ENCODE results near the gene PSMD5.
A peak's percentile ranks its signal among the peaks of the same experiment; 100 is the strongest.

The PSMD5 gene

GRCh38 chr9:120842685-120843485, at the start of gene PSMD5:
Gene PSMD5, minus strand, starts transcription at chr9:120842922. Its CDS starts 13 bp downstream, at chr9:120842909.
- DNase-seq (ENCODE audit: low spot score): peak; percentile 95

DNA sequence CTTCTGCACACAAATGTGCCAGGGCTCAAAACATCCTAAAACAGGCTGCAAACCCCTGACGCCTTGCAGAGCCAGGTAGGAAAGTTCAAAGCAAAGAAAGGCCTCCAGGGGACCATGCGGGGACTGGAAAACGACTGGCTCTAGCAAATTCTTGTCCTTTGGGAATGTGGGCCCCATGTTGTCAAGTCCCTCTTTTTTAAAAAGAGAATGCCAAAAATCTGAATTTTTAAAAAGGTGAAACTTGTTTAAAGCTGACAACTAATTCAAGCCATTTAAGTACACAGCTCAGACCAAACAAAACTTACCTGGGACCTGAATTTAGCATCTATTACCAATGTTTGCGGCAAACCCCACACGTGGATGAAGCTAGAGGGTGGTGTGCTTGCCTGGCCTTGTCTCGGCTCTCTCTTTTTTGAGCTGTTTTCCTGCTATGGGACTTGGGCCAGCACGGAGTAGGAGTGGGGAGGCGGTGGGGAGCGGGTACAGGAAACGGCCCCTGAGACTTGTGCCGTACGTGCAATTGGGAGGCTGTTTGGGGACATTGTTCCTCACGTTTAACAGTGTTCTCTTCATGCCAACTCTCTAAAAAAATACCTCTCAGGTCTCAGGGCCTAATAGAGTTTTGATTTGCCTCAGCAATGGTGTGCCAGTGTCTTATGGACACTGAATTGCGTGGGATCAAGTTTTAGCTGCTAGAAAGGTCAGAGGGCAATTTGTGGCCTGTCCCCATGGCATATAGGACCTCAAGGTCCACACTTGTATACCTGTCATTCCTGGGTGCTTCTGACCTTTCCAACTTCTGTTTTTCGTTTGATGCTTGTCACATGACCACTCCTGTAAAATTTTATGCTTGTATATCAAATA, 49.4 kb upstream of the PSMD5 start:
- no peak for DNase-seq (ENCODE audit: low spot score)

- no peak for DNase-seq (ENCODE audit: low spot score)
These were observed 48.6 kb upstream of the PSMD5 start for GRCh38 chr9:120891245-120891883.

- DNase-seq (ENCODE audit: low spot score): no peak
These were observed 47.9 kb upstream of the PSMD5 start for GRCh38 chr9:120890320-120891244.

DNA sequence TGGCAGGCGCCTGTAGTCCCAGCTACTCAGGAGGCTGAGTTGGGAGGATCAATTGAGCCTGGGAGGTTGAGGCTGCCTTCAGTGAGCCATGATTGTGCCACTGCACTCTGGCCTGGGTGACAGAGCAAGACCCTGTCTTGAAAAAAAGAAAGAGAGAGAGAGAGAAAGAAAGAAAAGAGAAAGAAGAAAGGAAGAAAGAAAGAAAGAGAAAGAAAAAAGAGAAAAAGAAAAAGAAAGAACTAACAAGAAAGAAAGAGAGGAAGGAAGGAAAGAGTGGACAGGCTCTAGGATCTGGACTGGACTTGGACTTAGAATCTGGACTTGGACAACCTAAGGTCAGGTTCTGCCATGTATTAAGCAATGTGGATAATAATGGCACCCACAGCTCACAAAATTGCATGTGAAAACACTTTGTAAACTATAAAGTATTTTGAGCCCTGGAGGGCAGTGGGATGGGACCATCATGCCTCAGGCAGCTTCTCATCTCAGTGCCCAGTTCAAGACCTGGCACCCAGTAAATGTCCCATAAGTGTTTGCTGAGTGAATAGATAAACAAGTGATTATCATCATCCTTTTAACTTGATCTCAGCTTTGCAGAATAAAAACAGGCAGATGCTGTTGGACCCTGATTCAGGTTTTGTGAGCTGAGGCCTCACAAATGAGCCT, 47.0 kb upstream of the PSMD5 start:
- DNase-seq (ENCODE audit: low spot score): no peak

GRCh38 chr9:120888626-120889025, 45.9 kb upstream of the PSMD5 start:
- no peak for DNase-seq (ENCODE audit: low spot score)

- no peak for DNase-seq (ENCODE audit: low spot score)
These were observed 43.8 kb upstream of the PSMD5 start for GRCh38 chr9:120886490-120886967.

DNA sequence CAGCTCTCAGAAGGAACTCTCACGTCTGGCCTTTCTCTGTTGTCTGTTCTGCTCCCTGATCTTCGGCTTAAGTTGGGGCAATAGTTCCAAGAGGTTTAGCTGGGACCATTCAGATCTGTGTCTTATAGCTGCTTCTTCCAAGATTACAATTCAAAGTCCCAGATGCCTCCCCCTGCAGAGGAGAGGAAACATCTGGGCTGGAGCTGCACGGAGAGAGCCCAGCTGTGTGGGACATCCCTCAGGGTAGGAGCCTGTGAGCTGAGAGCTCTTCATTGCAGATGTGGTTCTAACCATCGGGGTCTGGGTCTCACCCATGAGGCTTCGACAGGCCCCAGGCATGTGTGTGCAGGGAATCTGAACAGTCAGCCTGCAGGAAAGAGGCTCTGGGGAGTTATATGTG, 43.2 kb upstream of the PSMD5 start:
- DNase-seq (ENCODE audit: low spot score): no peak

GRCh38 chr9:120885457-120885856, 42.7 kb upstream of the PSMD5 start:
- no peak for DNase-seq (ENCODE audit: low spot score)

GRCh38 chr9:120883608-120883996, 40.9 kb upstream of the PSMD5 start:
- no peak for DNase-seq (ENCODE audit: low spot score)

- no peak for DNase-seq (ENCODE audit: low spot score)
These were observed 40.3 kb upstream of the PSMD5 start for GRCh38 chr9:120882935-120883607.

- DNase-seq (ENCODE audit: low spot score): no peak
These were observed 36.7 kb upstream of the PSMD5 start for GRCh38 chr9:120879446-120879845.

DNA sequence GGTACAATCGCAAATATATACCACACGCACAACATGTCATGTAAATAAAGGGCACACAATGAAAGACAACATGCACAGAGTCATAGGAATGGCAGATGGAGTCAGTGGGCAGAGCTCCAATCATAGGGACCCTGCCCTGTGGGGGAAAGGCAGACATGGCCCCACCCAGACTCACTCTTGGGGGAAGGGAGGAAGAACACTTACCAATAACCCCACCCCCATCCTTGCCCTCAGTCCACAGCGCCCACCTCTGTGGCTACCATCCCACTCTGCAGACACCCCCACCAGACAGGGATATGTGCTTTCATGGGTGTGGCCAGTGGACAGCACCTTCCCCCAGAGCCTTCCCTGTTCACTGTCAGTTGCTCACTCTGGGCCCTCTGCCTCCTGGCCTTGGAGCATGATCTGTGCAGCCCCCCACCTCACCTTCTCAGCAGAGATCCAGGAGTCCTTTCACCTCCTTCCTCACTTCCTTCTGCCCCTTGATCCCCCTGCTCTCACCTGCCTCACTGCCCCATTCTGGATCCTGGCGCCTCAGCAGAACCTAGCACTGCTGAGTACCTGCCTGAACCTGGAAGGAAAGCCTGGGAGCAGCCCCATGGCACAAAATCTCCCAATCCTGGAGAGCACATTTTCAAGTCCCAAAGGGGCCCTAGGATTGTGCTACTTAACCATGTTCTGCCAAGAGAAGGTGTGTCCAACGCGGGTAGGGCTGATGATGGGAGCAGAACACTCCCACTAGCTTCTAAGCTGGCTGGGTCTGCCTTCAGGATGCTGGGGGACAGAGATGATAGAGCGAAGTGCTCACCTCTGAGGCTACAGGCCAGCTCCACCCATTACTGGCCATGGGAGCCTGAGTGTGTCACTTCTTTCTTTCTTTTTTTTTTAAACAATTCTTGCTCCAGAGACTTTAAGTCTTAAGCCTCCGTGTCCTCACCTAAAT, 35.7 kb upstream of the PSMD5 start:
- DNase-seq (ENCODE audit: low spot score): no peak

GRCh38 chr9:120877276-120878034, 34.7 kb upstream of the PSMD5 start:
- peak; percentile 76 for DNase-seq (ENCODE audit: low spot score)

DNA sequence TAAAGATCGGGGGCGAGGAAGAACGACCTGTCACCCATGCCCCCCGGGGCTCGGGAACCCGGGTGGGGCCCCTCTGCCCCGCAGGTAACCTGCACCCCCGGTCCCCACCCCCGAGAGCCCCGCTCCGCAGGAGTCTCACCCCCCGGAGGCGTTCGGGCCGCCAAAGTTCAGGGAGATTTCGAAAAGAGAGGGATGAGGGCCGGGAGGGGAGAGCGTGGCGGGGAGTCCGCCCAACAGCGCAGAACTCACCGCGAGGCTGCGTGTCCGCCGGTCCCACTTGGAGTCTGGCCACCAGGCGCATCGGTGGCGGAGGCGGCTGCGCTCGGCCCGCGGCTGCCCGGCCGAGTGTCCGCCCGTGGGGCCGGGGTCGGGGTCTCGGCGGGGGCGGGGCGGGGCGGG, 34.1 kb upstream of the PSMD5 start, which contains the start of gene PHF19:
TSS of gene PHF19 (minus strand) at position 347 of the 399 bp plus-strand sequence. CDS start 2,447 bp downstream, outside the sequence.
- DNase-seq (ENCODE audit: low spot score): peak; percentile 69

DNA sequence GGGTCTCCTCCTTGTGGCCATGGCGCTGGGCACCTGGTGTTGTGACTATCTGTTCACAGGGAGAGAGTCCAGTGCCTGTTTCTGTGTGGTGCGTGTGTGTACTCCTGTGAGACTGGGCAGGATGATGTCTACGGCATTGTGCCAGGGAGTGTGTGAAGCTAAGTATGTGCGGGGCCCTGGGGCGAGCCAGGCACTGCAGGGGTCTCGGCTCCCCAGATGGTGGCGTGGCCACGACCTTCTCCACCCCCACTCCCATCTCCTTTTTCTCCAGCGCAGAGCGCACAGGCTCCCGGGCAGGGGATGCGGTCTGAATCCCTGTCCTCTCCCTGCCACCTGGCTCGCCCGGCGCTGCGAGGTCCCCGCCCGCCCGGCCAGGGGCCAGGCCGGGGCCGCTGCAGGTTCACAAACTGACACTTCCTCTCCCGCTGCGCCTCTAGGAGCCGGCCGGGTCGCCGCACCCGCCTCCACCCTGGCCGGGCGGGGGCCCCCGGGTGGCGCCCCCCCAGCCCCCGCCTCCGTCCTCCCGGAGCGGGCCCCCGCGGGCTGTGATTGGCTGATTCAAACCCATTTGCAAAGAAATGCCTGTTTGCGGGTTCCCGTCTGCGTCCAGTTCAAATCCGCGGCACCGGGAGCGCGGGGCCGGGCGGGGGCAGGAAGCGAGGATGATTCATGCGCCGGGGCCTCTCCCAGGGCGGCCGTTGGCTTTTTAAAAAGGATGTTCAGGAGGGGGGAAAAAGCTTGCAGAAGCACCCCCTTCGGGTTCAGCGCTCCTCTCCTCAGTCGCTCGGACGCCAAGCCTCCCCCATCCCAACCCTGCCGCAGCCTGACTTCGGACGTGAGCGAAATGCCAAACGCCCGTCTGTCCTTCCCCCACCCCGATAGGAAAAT, 33.5 kb upstream of the PSMD5 start:
- DNase-seq (ENCODE audit: low spot score): peak; percentile 87

GRCh38 chr9:120875643-120875953, 32.9 kb upstream of the PSMD5 start:
- DNase-seq (ENCODE audit: low spot score): no peak

Data from HuH-7 (cell line).